Stimulated activated CD8-positive, alpha-beta memory T cell treated with anti-CD3 and anti-CD28 coated beads, Interleukin-4, amount 100 ng/mL, for 48 hours (primary cell): ENCODE measurements around the gene CSDE1.

Experiments used
- DNase-seq: peaks from one replicate; pipeline ENCODE4 v3.0.0-alpha.2; 2020

CSDE1 gene

DNA sequence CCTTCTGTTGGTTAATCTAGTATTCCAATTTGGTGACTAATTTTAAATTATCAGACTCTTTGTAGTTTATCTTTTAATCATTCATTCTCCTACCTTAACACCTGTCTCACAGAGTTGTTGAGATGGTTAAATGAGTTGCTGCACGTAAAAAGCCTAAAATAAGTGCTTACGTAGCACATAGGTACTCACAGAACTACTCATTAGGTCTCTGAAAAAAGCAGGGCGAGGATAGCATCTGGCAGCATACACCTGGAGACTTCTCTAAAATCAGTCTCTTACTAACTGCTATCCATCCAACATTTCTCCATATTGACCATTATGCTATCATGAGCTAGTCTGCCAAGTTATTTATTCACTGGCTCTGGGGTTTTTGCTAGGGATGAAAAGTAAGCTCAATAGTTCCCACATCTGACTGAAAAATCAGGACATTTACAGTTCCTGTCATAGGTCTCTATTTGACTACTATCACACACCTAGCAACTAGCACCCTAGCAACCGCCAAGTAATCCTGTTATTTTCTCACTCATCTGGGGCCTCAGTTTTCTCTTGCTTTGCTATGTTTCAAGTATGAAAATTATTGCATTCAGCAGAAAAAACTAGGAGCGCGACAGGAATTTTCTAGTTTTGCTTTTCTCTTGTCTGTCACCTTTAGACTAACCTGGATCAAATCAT is 11.2 kb downstream of the CSDE1 start:
- DNase-seq, result no peak

DNA sequence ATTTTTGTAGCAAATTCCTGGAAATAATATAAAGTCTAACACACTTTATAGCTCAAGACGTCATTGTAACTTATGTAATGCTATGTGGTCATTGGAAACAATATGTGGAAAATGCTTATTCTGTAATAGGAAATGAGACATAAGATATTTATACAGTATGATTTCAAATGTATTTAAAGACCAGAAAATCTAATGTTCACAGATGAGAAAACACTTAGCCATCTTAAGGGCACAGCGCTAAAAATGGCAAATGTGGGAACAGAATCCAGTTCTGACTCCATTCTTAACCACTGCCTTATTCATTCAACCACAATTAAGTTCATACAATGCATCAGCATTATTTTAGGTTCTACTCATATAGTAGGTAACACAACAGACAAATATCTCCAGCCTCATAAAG is 12.5 kb downstream of the CSDE1 start:
- DNase-seq, result no peak

DNA sequence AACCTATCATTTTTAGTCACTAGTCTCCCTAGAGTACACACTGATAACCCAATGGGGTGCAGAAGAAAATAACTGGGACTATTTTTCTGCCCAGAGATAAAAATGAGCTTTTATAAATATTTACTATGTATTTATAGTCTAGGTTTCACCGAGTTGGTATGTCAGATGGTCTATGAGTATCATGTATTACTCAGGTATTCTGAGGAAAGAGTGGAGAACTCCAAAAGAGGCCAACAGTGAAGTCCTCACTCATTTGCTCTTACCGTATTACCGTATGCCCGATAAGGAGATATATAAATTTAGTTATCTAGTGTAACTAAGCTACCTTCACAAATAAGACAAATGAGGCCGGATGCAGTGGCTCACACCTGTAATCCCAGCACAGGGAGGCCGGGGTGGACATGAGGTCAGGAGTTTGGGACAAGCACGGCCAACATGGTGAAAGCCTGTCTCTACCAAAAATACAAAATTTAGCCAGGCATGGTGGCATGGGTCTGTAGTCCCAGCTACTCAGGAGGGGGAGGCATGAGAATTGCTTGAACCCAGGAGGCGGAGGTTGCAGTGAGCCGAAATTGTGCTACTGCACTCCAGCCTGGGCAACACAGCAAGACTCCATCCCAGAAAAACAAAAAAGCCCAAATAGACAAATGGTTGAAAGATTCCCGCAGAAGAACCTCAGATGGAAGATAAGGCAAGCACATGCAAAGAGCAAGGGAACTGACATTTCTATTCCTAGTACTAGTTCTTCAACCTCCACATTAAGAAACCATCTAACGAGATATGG is 15.6 kb downstream of the CSDE1 start:
- DNase-seq, result no peak

DNA sequence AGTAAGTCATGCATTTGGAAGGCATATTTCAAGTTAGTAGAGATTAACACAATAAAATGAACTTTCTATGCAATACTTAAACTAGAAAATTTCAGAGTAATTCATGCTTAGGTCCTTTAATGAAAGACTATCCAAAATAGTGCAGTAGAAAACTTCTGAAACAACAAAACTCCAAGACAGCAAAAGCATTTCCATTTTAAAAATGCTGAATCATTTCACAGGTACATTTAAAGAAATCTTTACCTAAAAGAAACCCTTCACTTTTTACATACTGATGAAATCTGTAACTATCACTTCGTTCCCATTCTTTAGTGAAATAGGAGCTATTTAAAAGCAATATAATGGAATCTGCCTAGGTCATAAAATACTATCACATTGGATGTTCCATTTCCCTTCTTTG is 17.5 kb downstream of the CSDE1 start:
- DNase-seq, result no peak

DNA sequence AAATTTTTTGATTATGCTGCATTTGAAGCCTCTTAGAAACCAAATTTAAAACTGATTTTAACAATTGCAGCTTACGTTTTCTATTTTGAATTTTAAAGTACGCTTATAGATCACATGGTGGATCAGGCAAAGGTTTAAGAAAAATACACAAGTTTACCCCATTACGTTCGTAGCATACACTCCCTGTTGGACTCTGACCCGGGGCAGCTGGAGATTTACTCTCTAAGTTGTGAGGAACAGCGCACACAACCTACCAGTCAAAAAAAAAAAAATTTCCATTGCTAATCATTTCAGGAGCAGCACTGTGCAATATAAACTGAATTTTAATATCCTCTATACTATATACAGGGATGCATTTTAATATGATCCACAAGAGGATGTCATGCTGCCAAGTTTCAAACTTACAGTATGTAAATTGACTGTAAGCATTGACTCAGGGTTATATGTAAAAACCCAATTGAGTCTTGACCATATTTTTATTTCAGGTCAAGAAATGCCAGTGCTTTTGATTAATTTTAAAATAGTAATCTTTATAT is 20.4 kb downstream of the CSDE1 start:
- DNase-seq, result no peak

DNA sequence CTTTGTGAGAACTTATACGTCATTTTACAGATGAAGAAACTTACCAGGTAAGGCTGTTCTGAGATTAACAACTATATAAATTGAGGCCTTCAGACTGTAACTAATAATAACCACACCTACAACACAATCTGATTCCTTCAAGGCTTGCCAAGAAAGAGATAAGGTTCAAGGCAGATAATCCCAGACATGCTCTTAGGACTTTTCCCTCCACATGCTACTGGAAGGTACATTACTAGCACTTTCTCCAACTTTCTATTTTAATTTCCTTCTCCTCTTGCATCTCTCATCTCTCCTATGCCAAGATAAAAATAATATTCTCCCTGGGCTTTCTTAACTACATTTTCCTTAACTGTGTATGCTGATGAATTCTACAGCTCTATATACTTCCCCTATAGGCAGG is 22.3 kb downstream of the CSDE1 start:
- DNase-seq, result no peak

DNA sequence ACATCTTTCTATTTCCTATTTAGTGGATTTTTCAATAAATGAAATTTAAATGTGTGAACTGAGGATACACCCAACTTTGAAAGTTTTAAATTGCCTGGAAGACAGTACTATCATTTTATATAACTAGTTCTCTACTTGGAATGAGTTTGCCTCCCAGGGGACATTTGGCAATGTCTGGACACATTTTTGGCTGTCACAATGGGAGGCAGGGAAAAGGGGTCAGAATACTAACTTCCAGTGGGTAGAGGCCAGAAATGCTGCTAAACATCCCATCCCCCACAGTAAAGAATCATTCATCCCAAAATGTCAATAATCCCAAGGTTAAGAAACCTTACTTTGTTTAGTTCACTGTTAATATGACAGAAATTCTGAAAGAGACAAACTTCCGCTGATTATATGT is 28.0 kb downstream of the CSDE1 start:
- no peak for DNase-seq

DNA sequence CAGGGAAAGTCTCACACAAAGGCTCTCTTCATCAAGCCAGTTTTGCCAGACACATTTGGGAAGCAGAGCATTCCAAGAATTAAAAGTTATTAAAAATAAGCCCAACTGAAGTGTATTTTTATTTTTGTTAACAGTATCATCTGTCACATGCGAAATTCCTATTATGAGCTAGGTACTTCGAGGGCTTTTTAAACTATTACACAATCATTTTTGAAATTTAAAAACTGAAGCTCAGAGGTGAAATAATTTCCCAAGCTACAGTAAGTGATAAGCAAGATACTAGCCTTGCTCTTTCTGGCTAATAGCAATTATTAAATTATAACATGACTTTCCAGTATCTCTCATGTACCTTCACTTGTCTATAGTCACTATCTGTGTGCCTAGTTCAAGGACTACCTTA is 29.2 kb downstream of the CSDE1 start:
- no peak for DNase-seq

DNA sequence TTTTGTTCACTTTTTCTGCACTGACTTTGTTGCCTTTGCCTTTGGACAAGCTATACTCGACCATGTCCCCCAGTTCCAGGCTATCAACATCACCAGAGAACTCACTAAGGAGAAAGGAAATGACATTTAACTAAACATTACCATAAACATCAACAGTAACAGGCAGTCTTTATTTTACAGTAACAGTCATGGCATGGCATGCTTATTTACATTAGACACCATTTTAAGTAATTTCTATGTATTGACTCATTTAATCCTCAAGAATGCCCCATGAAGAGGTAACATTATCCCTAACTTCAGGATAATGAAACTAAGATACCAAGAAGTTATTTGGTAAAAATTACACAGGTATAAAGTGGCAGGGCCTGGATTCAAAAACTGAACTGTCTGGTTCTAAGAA is 32.6 kb downstream of the CSDE1 start:
- no peak for DNase-seq

DNA sequence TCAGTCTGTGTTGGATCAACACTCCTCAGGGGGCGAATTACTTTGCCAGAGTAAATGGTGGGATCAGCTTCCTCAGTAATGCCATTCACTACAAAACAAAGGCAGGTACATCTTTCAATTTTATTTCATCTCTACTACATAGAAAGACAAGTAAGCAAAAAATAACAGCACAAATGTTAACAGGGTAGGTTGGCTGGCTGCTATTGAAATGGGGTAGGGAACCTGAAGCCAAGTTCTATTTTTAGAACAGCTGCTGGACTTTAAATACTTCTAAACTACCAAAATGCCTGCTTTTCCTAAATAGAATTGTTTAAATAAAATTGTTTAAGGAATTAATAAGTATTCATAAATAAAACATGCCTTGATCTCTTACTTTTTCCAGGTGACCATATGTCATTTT is 33.9 kb downstream of the CSDE1 start:
- no peak for DNase-seq

DNA sequence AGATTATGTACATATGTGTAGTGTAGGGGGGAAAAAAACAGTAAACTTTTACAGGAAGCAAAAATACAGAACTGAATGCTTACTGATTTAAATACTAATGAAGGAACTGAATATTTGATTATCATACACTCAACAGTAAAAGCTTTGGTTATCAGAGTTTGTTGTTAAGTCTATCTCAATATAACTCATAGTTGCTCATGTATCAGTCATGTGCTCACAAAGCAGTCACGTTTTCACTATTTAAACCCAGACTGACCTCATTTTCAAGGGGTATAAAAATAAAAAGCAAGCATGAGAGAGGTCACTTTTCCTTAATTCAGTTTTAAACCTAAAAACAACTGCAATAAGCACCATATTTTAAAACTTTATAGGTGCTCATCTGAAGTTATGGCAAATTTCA is 34.3 kb downstream of the CSDE1 start:
- DNase-seq, result no peak

DNA sequence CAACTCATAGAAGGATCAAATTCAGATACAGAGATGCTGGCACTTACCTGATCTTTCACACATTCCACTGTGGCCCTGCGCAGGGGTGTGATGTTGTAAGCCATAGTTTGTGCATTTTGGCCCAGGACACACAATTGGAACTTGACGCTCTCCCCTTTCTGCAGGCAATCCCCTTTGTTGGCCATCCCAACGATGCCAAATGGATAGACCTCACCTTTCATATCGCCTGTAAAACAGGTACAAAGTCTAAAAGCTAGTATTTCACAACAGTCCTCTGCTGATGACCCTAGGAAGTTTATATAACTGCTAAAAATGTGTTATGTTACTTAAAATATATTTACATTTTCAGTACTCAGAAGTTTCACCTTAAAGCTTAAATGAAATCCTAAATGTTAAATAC is 37.3 kb downstream of the CSDE1 start:
- no peak for DNase-seq

DNA sequence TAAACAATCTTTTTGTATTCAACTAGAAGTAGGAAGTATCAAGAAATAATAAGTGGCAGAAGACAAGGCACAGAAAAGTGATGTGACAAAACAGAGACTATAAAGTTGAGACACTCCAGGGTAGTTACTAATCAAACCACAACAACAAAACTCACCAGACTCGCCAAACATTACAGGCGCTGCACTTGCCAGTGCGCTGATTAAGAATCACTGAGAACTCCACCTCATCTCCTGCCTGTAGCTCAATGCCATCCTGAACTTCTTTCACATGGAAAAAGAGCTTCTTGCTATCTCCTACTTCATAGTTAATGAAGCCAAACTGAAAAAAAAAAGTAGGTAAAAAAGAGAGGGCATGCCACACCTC is 38.4 kb downstream of the CSDE1 start:
- DNase-seq, result no peak

DNA sequence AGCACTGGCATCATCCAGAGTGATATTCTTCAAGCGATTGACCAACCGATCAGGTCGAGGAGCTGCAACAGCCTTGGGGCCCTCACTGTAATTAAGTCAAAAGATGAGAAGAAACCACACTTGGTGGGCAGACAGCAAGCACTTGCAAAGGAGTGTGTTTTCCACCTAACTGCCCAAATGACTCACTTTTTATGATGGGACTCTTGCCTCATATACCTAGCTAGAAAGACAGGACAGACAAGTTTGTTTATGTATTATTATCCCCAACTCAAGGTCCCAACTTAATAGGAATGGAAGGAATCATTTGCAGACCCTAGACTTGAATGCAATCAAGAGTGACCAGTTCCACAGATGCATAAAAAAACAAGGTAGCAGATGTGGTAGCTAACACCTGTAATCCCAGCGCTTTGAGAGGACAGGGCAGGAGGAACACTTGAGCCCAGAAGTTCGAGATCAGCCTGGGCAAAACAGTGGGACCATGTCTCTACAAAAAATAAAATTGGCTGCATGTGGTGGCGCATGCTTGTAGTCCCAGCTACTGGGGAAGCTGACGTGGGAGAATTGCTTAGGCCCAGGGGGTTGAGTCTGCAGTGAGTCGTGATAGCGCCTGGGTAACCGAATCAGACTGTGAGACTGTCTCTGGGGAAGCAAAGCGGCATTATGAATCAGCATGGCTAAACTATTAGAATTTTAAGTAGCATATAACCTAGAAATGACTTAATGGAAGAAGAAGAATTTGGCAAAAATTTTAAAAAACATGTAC is 38.9 kb downstream of the CSDE1 start:
- peak; percentile 43 for DNase-seq

DNA sequence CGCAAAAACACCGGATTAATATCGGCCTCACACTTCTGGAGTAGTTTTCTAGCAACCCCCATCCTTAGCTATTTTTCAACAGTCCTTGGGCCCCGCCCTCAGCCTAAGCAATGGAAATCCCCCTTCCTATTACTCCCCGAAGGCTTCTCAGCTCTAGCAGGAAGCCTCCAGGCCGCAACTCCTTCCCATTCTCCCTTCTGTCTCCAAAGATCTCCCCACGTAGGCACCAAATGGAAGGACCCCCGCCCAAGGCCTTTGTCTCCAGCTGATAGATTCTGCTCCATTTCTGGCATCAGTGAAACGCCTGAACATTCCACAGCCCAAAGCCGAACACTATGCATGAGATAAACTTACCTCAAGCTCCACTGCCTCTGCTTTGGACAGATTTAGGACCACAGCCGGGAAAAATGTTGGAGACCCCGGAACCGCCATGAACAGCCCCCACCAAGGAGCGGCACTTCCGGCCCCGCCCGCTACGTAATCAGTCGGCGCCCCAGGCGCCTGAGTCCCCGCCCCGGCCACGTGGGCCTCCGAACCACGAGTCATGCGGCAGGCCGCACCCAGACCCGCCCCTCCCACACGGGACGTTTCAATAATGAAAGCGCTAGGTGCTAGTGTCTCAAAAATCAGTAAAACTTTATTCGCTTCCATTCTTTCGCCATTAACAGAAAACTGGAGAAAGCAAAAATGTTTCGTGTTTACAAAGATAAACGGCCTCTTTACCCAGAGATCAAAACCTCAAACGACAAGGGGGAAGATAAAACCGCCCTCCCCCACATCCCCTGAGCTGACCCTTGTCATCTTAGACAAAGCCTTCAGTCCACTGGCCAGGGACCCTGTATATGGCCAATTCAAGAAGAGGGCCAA is 41.2 kb downstream of the CSDE1 start, which contains the start of gene NRAS:
NRAS (minus strand) TSS at position 468 of the 867 bp plus-strand sequence. CDS start 611 bp downstream, outside the sequence.
- DNase-seq, result peak; percentile 97

DNA sequence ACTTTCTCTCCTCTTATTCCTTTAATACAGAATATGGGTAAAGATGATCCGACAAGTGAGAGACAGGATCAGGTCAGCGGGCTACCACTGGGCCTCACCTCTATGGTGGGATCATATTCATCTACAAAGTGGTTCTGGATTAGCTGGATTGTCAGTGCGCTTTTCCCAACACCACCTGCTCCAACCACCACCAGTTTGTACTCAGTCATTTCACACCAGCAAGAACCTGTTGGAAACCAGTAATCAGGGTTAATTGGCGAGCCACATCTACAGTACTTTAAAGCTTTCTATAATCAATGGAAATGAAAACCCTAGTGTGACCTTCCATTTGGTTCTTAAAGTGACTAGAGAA is 41.9 kb downstream of the CSDE1 start:
- no peak for DNase-seq

DNA sequence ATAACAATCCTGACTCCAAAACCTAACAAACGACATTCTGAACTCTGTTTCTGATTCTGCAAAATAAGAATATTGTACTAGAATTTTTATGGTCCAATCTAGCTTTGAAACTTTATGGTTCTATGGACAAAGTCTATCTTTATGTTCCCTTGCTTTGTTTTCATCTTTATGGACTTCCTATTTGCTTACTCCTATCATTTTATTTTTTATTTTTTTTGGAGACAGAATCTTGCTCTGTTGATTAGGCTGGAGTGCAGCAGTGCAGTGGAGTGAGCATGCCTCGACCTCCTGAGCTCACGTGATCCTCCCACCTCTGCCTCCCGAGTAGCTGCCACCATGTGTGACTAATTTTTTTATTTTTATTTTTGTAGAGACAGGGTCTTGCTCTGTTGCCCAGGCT is 44.8 kb downstream of the CSDE1 start:
- no peak for DNase-seq

DNA sequence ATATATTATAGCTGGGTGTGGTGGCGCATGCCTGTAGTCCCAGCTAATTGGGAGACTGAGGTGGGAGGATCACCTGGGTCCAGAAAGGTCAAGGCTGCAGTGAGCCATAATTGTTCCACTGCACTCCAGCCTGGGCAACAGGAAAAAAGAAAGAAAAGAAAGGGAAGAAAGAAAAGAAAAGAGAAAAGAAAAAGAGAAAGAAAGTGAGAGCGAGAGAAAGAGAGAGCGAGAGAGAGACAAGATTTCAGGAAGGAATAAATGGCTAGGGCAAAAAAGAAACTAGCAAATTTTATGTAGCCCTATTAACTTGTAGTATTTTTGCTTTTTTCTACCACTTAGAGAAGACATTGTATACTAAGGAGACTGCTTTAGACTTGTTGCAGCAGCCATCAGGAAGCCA is 47.4 kb downstream of the CSDE1 start:
- DNase-seq, result no peak

DNA sequence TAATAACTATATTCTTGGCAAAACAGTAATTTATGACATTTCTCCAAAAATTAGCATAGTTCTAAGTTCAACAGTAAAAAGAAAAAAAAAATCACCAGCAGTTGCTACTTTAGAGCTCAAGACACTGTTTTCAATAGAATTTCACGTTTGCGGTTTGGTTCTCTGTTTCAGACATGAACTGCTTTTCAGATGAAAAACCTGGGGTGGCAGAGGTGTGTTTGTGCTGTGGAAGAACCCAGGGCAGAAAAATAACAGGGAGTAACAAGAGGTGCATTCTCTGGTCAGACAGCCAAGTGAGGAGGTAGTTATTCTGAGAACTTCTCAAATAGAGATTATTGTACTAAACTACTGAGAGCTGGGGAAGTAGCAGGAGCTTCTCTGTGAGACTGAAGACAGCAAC is 50.2 kb downstream of the CSDE1 start:
- no peak for DNase-seq

DNA sequence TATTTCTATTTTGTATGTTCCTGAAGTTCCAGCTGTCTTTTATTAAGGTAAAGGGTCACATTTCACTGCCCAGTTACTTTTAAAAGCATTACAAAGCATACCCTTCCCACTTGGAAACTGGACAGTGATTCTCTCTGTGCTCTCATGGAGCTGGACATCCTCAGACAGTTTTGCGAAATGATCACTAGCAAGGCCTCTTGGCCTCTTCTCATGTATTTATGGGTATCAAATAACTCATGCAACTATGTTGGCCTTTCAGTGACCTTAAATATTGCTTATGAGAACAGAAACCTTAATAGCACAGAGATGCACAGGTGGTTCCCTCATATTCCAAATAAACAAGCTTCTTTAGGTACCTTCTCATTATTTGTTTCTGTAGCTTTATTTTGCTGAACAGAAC is 54.5 kb downstream of the CSDE1 start:
- DNase-seq, result no peak

DNA sequence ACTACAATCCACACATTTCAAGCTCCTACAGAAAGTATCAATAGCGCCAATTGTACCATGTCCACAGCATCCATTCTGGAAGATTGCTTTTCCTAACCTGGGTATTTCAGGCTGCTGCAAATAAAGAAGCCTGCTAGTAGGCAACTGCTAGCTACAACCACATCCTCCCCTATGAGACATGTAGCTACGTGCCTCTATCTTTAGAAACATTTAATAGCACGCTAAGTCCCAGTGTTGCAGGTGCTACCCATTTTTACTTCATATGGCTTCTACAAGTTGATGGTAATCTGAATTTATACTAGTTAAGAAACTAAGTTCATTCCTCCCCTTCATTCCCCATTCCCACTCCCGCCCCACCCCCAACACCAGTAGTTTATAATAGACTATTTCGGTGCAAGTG is 55.0 kb downstream of the CSDE1 start:
- DNase-seq, result no peak

DNA sequence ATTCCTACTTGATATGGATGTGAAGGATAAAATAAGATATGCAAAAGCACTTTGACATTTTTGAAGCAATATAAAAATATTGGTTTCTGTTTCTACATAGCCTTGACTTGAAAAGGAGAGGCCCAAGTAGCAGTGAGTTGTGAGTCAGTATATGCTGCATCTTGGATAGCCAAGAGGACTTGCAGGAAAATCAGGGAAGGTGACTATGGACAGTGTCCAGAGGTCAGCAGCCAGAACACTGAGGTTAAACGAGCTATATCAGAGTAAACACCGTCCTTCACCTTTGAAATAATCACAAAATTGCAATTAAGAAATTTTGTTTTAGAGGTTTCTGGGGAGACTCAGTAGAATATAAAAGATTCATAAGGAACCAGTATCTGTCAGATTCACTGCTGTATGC is 55.9 kb downstream of the CSDE1 start:
- DNase-seq, result no peak
